Fibroblast of lung (primary cell): ENCODE measurements around the gene PRR5L. TPM values are rescaled to one million over a fixed set of nuclear protein-coding genes. Genes with fewer than 3 reads are reported as not detected.

Experiments used
- DNase-seq, 2 donors: peaks; one replicate each; pipeline versions ENCODE4 v3.0.0 to v3.0.0-alpha.2; 2010; ENCODE audit warnings: low read depth in 2 of 2
- H2AFZ ChIP-seq: 2 replicates; pipeline ENCODE4 v1.5.1; 2012; ENCODE audit warnings: low read length, control low read depth, inconsistent platforms
- H3K27ac ChIP-seq: 2 replicates; pipeline ENCODE4 v1.5.1; 2011; ENCODE audit warnings: low read length, control low read depth; ENCODE audit not compliant: insufficient read depth
- H3K27me3 ChIP-seq: 2 replicates; pipeline ENCODE4 v1.5.1; 2011; ENCODE audit warnings: mild to moderate bottlenecking, low read length; ENCODE audit not compliant: control insufficient read depth, insufficient read depth
- H3K36me3 ChIP-seq: 2 replicates; pipeline ENCODE4 v1.5.1; 2011; ENCODE audit warnings: low read length; ENCODE audit not compliant: control insufficient read depth, insufficient read depth
- H3K4me1 ChIP-seq: 2 replicates; pipeline ENCODE4 v1.5.1; 2011; ENCODE audit warnings: low read length; ENCODE audit not compliant: control insufficient read depth, insufficient read depth; ENCODE audit errors: extremely low read depth
- H3K4me2 ChIP-seq: 2 replicates; pipeline ENCODE4 v1.5.1; 2011; ENCODE audit warnings: low read length, control low read depth; ENCODE audit not compliant: insufficient read depth; ENCODE audit errors: extremely low read depth
- H3K4me3 ChIP-seq, 4 experiments: fragments of 200-600 bp in 1 of 4; sonication (generic) in 1 of 4; replicated peaks in 1 of 4; 2 replicates each; pipeline ENCODE4 v1.5.1; 2011 to 2016; ENCODE audit warnings: low read length in 4 of 4, low read depth in 3 of 4, mild to moderate bottlenecking in 3 of 4, control low read depth in 2 of 4, inconsistent platforms in 1 of 4, mixed read lengths in 1 of 4; ENCODE audit not compliant: insufficient read depth in 1 of 4; ENCODE audit errors: control extremely low read depth in 1 of 4
- H3K79me2 ChIP-seq: 2 replicates; pipeline ENCODE4 v1.5.1; 2012; ENCODE audit warnings: mild to moderate bottlenecking, low read length, inconsistent platforms; ENCODE audit not compliant: control insufficient read depth, insufficient read depth
- H3K9ac ChIP-seq: 2 replicates; pipeline ENCODE4 v1.5.1; 2011; ENCODE audit warnings: mild to moderate bottlenecking, low read length, control low read depth; ENCODE audit not compliant: insufficient read depth
- H3K9me3 ChIP-seq: 2 replicates; pipeline ENCODE4 v1.5.1; 2012; ENCODE audit warnings: low read depth, low read length; ENCODE audit not compliant: control insufficient read depth, insufficient read depth
- H4K20me1 ChIP-seq: 2 replicates; pipeline ENCODE4 v1.5.1; 2011; ENCODE audit warnings: low read length; ENCODE audit not compliant: control insufficient read depth, insufficient read depth; ENCODE audit errors: extremely low read depth
- CTCF ChIP-seq, 2 donors: IDR thresholded peaks in 1 of 2; conservative IDR thresholded peaks in 1 of 2; 1 replicate in 1 of 2; 2 replicates in 1 of 2; pipeline ENCODE4 v1.5.1; 2011 to 2012; ENCODE audit warnings: low read length in 2 of 2, control low read depth in 1 of 2, inconsistent platforms in 1 of 2, low read depth in 1 of 2, mild to moderate bottlenecking in 1 of 2
- EZH2 ChIP-seq: IDR thresholded peaks from 2 replicates; pipeline ENCODE4 v1.5.1; 2012; ENCODE audit warnings: low read length, control low read depth, mild to moderate bottlenecking; ENCODE audit errors: missing control alignments
- polyA minus RNA-seq: library from RNA; depleted of rRNA, polyadenylated mRNA; stranded (reverse); fragments of >200 nt; gene quantifications from 2 replicates; pipeline ENCODE4 v1.2.3, GENCODE V29; 2011; ENCODE audit warnings: low replicate concordance
- polyA plus RNA-seq, 2 donors: library from polyadenylated mRNA; depleted of rRNA in 1 of 2; stranded (reverse) in 1 of 2; unstranded in 1 of 2; fragments of >200 nt; gene quantifications; 2 replicates each; pipeline ENCODE4 v1.2.1, GENCODE V29; 2011 to 2012; ENCODE audit warnings: missing spikeins in 1 of 2
- total RNA-seq: library from RNA; depleted of rRNA; stranded (reverse); fragments of >200 nt; gene quantifications from 2 replicates; pipeline ENCODE4 v1.2.1, GENCODE V29; 2014

PRR5L gene, protein sequence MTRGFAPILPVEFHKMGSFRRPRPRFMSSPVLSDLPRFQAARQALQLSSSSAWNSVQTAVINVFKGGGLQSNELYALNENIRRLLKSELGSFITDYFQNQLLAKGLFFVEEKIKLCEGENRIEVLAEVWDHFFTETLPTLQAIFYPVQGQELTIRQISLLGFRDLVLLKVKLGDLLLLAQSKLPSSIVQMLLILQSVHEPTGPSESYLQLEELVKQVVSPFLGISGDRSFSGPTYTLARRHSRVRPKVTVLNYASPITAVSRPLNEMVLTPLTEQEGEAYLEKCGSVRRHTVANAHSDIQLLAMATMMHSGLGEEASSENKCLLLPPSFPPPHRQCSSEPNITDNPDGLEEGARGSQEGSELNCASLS
- total RNA-seq: 2.8 and 6.2 TPM in 2 replicates
- polyA plus RNA-seq: 0.54 and 6.3 TPM in 2 replicates
- polyA plus RNA-seq (2012): 0.46 and 5.7 TPM in 2 replicates
- 1.0 and 2.6 TPM in 2 replicates for polyA minus RNA-seq

- no peaks in the 10 kb centered on the region for H3K79me2 ChIP-seq
- H3K9ac ChIP-seq: no peak within 1 kb of the TSS
- H3K4me1 ChIP-seq: peaks cover 2% of the 10 kb centered on the region
- H3K4me3 ChIP-seq: no peak within 1 kb of the TSS
- H3K27me3 ChIP-seq: no peaks in the 10 kb centered on the region
- no peak within 1 kb of the TSS for H2AFZ ChIP-seq
- DNase-seq: no peak
- TF ChIP-seq CTCF (conservative IDR thresholded peaks at IDR 0.05 in 1 of 2, IDR thresholded peaks at IDR 0.05 in 1 of 2; ENCODE audit: low read depth in 1 of 2, low read length in 2 of 2) (no peak), EZH2 (no peak)
- H3K4me2 ChIP-seq: no peak within 1 kb of the TSS
- H3K9me3 ChIP-seq: no peaks in the 10 kb centered on the region
- H3K36me3 ChIP-seq: no peaks in the 10 kb centered on the region
- H3K27ac ChIP-seq: no peak within 1 kb of the TSS
- no peaks in the 10 kb centered on the region for H4K20me1 ChIP-seq
These were observed at the start of gene PRR5L for GRCh38 chr11:36295926-36296325. TSS of gene PRR5L (plus strand) at chr11:36296288. CDS start at chr11:36401122, 104,834 bp downstream.

DNA sequence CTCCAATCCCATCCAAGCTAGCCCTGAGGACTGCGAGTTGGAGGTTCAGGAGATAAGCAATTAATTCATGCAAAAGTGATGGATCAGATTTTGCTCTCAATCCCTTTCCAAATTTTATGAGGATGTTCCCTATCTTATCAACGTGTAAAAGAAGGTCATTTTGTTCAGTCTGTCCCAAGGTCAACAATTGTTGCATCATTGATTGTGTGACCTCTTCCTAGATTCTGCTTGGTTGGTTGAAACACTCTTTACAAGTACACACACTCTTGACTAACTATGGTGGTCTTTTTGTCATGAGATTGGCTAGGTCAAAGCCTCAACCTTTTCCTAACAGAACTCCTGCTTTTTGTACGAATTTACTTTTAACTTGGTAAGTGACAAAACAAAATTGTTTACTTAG is 48.6 kb upstream of the PRR5L start:
- no peak for DNase-seq
- Histone ChIP-seq H3K4me1 (no peaks in the 10 kb centered on the region), H3K27ac (no peak overlapping the region), H3K4me2 (no peak overlapping the region), H3K9me3 (no peaks in the 10 kb centered on the region), H3K4me3 (no peak overlapping the region), H3K79me2 (no peaks in the 10 kb centered on the region), H3K27me3 (no peaks in the 10 kb centered on the region), H4K20me1 (no peaks in the 10 kb centered on the region), H2AFZ (no peak overlapping the region), H3K36me3 (no peaks in the 10 kb centered on the region), H3K9ac (no peak overlapping the region)
- TF ChIP-seq CTCF (conservative IDR thresholded peaks at IDR 0.05 in 1 of 2, IDR thresholded peaks at IDR 0.05 in 1 of 2; ENCODE audit: low read depth in 1 of 2, low read length in 2 of 2): no peak
- no peak for TF ChIP-seq EZH2

- no peak overlapping the region for H3K4me3 ChIP-seq
- no peaks in the 10 kb centered on the region for H3K4me1 ChIP-seq
- H3K9ac ChIP-seq: no peak overlapping the region
- no peak overlapping the region for H3K27ac ChIP-seq
- H2AFZ ChIP-seq: no peak overlapping the region
- no peaks in the 10 kb centered on the region for H3K9me3 ChIP-seq
- no peak for TF ChIP-seq EZH2
- TF ChIP-seq CTCF (conservative IDR thresholded peaks at IDR 0.05 in 1 of 2, IDR thresholded peaks at IDR 0.05 in 1 of 2; ENCODE audit: low read depth in 1 of 2, low read length in 2 of 2): no peak
- no peaks in the 10 kb centered on the region for H3K36me3 ChIP-seq
- H3K27me3 ChIP-seq: no peaks in the 10 kb centered on the region
- H3K79me2 ChIP-seq: no peaks in the 10 kb centered on the region
- no peaks in the 10 kb centered on the region for H4K20me1 ChIP-seq
- DNase-seq: no peak
- no peak overlapping the region for H3K4me2 ChIP-seq
These were observed 47.7 kb upstream of the PRR5L start for GRCh38 chr11:36248436-36248835.
